Endothelial cell of umbilical vein (primary cell): ENCODE measurements around the gene UBE2H. TPM values are rescaled to one million over a fixed set of nuclear protein-coding genes. Genes with fewer than 3 reads are reported as not detected.
A peak's percentile ranks its signal among the peaks of the same experiment; 100 is the strongest.
"Not testable (repeated sequence)": the region's sequence is repeated elsewhere in the genome, so short reads cannot be mapped to it uniquely, and the experiment has no call there.

Source experiments
- BruUV-seq: library from RNA; stranded (reverse); fragments of 400-500 nt; replicated peaks from 2 replicates; lab custom pipeline; 2021; lab: Mats Ljungman, UMichigan
- CTCF ChIA-PET: fragments of 300-600, 350-600 bp; sonication (Branson Sonifier 250); formaldehyde crosslinking; loops from one replicate; lab custom pipeline; 2021; ENCODE audit warnings: antibody characterized with exemption, inconsistent platforms; lab: Charles Lee
- POLR2A ChIA-PET: fragments of 300-600, 350-600 bp; sonication (Branson Sonifier 250); formaldehyde crosslinking; loops from one replicate; lab custom pipeline; 2021; ENCODE audit warnings: antibody characterized with exemption, inconsistent platforms; lab: Charles Lee
- DNase-seq: peaks from one replicate; pipeline ENCODE4 v3.0.0-alpha.2; 2011; ENCODE audit warnings: low read depth, low spot score
- FAIRE-seq: peaks from 2 replicates; lab custom pipeline; 2011; peaks lifted over from hg19 to GRCh38; lab: Jason Lieb, UNC
- H2AFZ ChIP-seq: 2 replicates; pipeline ENCODE4 v1.6.0; 2012; ENCODE audit warnings: low read depth, low read length, control low read depth, inconsistent platforms
- H3K27ac ChIP-seq: 2 replicates; pipeline ENCODE4 v1.5.1; 2011; ENCODE audit warnings: low read depth, mild to moderate bottlenecking, control low read depth, low read length, moderate library complexity; ENCODE audit not compliant: insufficient read depth
- H3K27me3 ChIP-seq, 2 experiments: 2 replicates each; pipeline versions ENCODE4 v1.6.0 to v1.6.1; 2011; ENCODE audit warnings: low read length in 2 of 2, mixed read lengths in 1 of 2; ENCODE audit not compliant: control insufficient read depth in 2 of 2, insufficient read depth in 2 of 2
- H3K36me3 ChIP-seq, 2 experiments: 2 replicates in 1 of 2; 3 replicates in 1 of 2; pipeline ENCODE4 v1.5.1; 2011; ENCODE audit warnings: low read length in 2 of 2, mild to moderate bottlenecking in 1 of 2, moderate library complexity in 1 of 2; ENCODE audit not compliant: control insufficient read depth in 2 of 2, insufficient read depth in 2 of 2; ENCODE audit errors: extremely low read depth in 1 of 2
- H3K4me1 ChIP-seq: 3 replicates; pipeline ENCODE4 v1.5.1; 2011; ENCODE audit warnings: mild to moderate bottlenecking, low read length; ENCODE audit not compliant: control insufficient read depth, insufficient read depth; ENCODE audit errors: extremely low read depth
- H3K4me2 ChIP-seq: 2 replicates; pipeline ENCODE4 v1.6.1; 2011; ENCODE audit warnings: low read length, control low read depth, mixed read lengths; ENCODE audit not compliant: insufficient read depth
- H3K4me3 ChIP-seq, 3 experiments: fragments of 200-600 bp in 1 of 3; sonication (generic), shearing (Covaris generic) in 1 of 3; replicated peaks in 1 of 3; 2 replicates each; pipeline ENCODE4 v1.5.1; 2011 to 2016; ENCODE audit warnings: control low read depth in 3 of 3, low read length in 3 of 3, mild to moderate bottlenecking in 2 of 3, inconsistent platforms in 1 of 3, low read depth in 1 of 3, moderate library complexity in 1 of 3; ENCODE audit not compliant: insufficient read depth in 1 of 3
- H3K79me2 ChIP-seq: 2 replicates; pipeline ENCODE4 v1.6.0; 2012; ENCODE audit warnings: low read length, inconsistent platforms; ENCODE audit not compliant: control insufficient read depth, insufficient read depth
- H3K9ac ChIP-seq: replicated peaks from 2 replicates; pipeline ENCODE3; 2011; ENCODE audit warnings: low read length, control low read depth; ENCODE audit not compliant: insufficient read depth; ENCODE audit errors: extremely low read depth
- H3K9me1 ChIP-seq: replicated peaks from 3 replicates; pipeline ENCODE4 v1.6.0; 2011; ENCODE audit warnings: mild to moderate bottlenecking, low read length; ENCODE audit not compliant: control insufficient read depth, insufficient read depth; ENCODE audit errors: extremely low read depth
- H3K9me3 ChIP-seq: replicated peaks from 2 replicates; pipeline ENCODE4 v1.5.1; 2012; ENCODE audit warnings: low read length, inconsistent platforms; ENCODE audit not compliant: control insufficient read depth, insufficient read depth
- H4K20me1 ChIP-seq: replicated peaks from 2 replicates; pipeline ENCODE3; 2011; ENCODE audit warnings: mild to moderate bottlenecking, low read length; ENCODE audit not compliant: control insufficient read depth, insufficient read depth; ENCODE audit errors: extremely low read depth
- EZH2 ChIP-seq: IDR thresholded peaks from 2 replicates; pipeline ENCODE4 v1.6.1; 2012; ENCODE audit warnings: borderline replicate concordance, low read depth, mild to moderate bottlenecking, moderate library complexity, low read length, inconsistent platforms; ENCODE audit not compliant: severe bottlenecking
- FOS ChIP-seq: IDR thresholded peaks from 2 replicates; pipeline ENCODE4 v1.6.1; 2011; ENCODE audit warnings: mild to moderate bottlenecking, low read length, moderate library complexity, borderline replicate concordance; ENCODE audit not compliant: insufficient read depth
- GATA2 ChIP-seq: IDR thresholded peaks from 2 replicates; pipeline ENCODE4 v1.7.0; 2011; ENCODE audit warnings: low read depth, mild to moderate bottlenecking, moderate library complexity, mixed read lengths, low read length; ENCODE audit not compliant: insufficient read length, insufficient read depth
- JUN ChIP-seq: IDR thresholded peaks from 2 replicates; pipeline ENCODE4 v1.6.1; 2011; ENCODE audit warnings: borderline replicate concordance, low read depth; ENCODE audit not compliant: insufficient read length, insufficient read depth
- MAX ChIP-seq: IDR thresholded peaks from 2 replicates; pipeline ENCODE4 v1.6.1; 2011; ENCODE audit not compliant: insufficient read depth, insufficient read length
- MYC ChIP-seq: IDR thresholded peaks from one replicate; pipeline ENCODE4 v1.6.1; 2011; ENCODE audit warnings: mild to moderate bottlenecking, low read depth, low read length
- POLR2A ChIP-seq: IDR thresholded peaks from 2 replicates; pipeline ENCODE4 v1.6.1; 2012; ENCODE audit warnings: low read depth, mild to moderate bottlenecking, control low read depth, low read length
- POLR2AphosphoS5 ChIP-seq: IDR thresholded peaks from 2 replicates; pipeline ENCODE4 v1.6.1; 2012; ENCODE audit warnings: low read depth, mild to moderate bottlenecking, control low read depth, low read length, moderate library complexity; ENCODE audit not compliant: insufficient read depth
- dilution Hi-C: fragments of 300-500 bp; cut with MboI; formaldehyde crosslinking; loops from one replicate; pipeline ENCODE4 v1.15.0; 2019; ENCODE audit warnings: low sequenced_read_pairs; ENCODE audit not compliant: extremely low pct_ligation_motif_present
- intact Hi-C: fragments of 100-400 bp; cut with micrococcal nuclease; formaldehyde crosslinking; loops from one replicate; pipeline ENCODE4 v1.10.0; 2022
- polyA plus RNA-seq, 4 experiments: library from polyadenylated mRNA; depleted of rRNA in 3 of 4; stranded (reverse) in 3 of 4; unstranded in 1 of 4; fragments of >200 nt; gene quantifications; 2 replicates each; pipeline versions ENCODE4 v1.2.1 to v1.2.3, GENCODE V29; 2011 to 2012; ENCODE audit warnings: missing spikeins in 1 of 4
- total RNA-seq: library from RNA; stranded (reverse); gene quantifications from 2 replicates; pipeline ENCODE4 v1.2.3, GENCODE V29; 2021
- TF ChIP-seq, protein P1 (sequence below), 2 donors: IDR thresholded peaks; 1 replicate in 1 of 2; 2 replicates in 1 of 2; pipeline ENCODE4 v1.5.1; 2011; ENCODE audit warnings: low read length in 2 of 2, mild to moderate bottlenecking in 2 of 2, moderate library complexity in 2 of 2, control low read depth in 1 of 2, inconsistent platforms in 1 of 2, low read depth in 1 of 2; ENCODE audit not compliant: insufficient read depth in 1 of 2; ENCODE audit errors: extremely low read depth in 1 of 2

UBE2H gene
- total and polyA plus RNA-seq, 2 donors (not counting 3 experiments of a cell fraction or from before 2014, with no cell fraction given): 51.7 to 90.1 TPM

- Histone ChIP-seq H3K27ac (no peak overlapping the region), H3K9me3 (no peaks in the 10 kb centered on the region), H3K36me3 (peaks cover 0 to 2% of the 10 kb centered on the region in 2 experiments), H2AFZ (no peak overlapping the region), H3K9ac (no peak overlapping the region), H3K9me1 (no peaks in the 10 kb centered on the region), H4K20me1 (peaks cover 11% of the 10 kb centered on the region), H3K4me1 (no peaks in the 10 kb centered on the region), H3K4me2 (no peak overlapping the region), H3K4me3 (no peak overlapping the region), H3K27me3 (no peaks in the 10 kb centered on the region), H3K79me2 (peaks cover 34% of the 10 kb centered on the region)
- DNase-seq: no peak
- ChIA-PET POLR2A (no interaction called here), CTCF (interaction anchor here (2.2 kb wide), 1 partner anchor 10 kb away, joined by 10 read pairs; no protein-coding TSS in a partner anchor)
- TF ChIP-seq JUN: no peak
- no peak for TF ChIP-seq GATA2
- TF ChIP-seq POLR2A: no peak
- no peak for TF ChIP-seq EZH2
- no peak for TF ChIP-seq MAX
- TF ChIP-seq FOS: no peak
- no peak for TF ChIP-seq MYC
- TF ChIP-seq, protein P1, sequence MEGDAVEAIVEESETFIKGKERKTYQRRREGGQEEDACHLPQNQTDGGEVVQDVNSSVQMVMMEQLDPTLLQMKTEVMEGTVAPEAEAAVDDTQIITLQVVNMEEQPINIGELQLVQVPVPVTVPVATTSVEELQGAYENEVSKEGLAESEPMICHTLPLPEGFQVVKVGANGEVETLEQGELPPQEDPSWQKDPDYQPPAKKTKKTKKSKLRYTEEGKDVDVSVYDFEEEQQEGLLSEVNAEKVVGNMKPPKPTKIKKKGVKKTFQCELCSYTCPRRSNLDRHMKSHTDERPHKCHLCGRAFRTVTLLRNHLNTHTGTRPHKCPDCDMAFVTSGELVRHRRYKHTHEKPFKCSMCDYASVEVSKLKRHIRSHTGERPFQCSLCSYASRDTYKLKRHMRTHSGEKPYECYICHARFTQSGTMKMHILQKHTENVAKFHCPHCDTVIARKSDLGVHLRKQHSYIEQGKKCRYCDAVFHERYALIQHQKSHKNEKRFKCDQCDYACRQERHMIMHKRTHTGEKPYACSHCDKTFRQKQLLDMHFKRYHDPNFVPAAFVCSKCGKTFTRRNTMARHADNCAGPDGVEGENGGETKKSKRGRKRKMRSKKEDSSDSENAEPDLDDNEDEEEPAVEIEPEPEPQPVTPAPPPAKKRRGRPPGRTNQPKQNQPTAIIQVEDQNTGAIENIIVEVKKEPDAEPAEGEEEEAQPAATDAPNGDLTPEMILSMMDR (IDR thresholded peaks at IDR 0.05; ENCODE audit: extremely low read depth in 1 of 2, insufficient read depth in 1 of 2, low read depth in 1 of 2, low read length in 2 of 2): no peak
- TF ChIP-seq POLR2AphosphoS5: no peak
- dilution Hi-C loops: no loop called here
- no TSS peak for BruUV-seq
- FAIRE-seq: peak; percentile 35
- intact Hi-C loops: no loop called here
These were observed 87.5 kb downstream of the UBE2H start for GRCh38 chr7:129865093-129865924.

DNA sequence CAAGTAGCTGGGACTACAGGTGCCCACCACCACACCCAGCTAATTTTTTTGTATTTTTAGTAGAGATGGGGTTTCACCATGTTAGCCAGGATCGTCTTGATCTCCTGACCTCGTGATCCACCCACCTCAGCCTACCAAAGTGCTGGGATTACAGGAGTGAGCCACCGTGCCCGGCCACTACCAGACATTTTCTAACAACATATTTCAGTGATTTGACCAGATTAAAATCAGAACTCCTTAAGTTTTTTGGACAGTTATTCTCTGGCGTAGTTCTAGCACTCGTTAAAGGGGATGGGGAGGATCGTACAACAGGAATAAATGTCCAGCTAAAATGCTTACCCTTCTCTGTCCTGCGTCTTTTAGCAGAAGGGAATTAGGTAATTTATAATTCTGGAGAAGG, 88.1 kb downstream of the UBE2H start:
- DNase-seq, FAIRE-seq, H3K27ac ChIP-seq, intact Hi-C loops, H3K9ac ChIP-seq, H3K4me3 ChIP-seq, H3K4me1 ChIP-seq, H3K36me3 ChIP-seq, BruUV-seq, H3K9me1 ChIP-seq, H2AFZ ChIP-seq, H3K9me3 ChIP-seq, H3K27me3 ChIP-seq, POLR2A ChIA-PET, H3K4me2 ChIP-seq, dilution Hi-C loops: not testable (repeated sequence)
- peaks cover 38% of the 10 kb centered on the region for H3K79me2 ChIP-seq
- peaks cover 13% of the 10 kb centered on the region for H4K20me1 ChIP-seq
- CTCF ChIA-PET: interaction anchor here (2.2 kb wide), 1 partner anchor 11 kb away, joined by 10 read pairs; no protein-coding TSS in a partner anchor
